ENCODE results near the gene CCDC138.

CCDC138 gene

DNA sequence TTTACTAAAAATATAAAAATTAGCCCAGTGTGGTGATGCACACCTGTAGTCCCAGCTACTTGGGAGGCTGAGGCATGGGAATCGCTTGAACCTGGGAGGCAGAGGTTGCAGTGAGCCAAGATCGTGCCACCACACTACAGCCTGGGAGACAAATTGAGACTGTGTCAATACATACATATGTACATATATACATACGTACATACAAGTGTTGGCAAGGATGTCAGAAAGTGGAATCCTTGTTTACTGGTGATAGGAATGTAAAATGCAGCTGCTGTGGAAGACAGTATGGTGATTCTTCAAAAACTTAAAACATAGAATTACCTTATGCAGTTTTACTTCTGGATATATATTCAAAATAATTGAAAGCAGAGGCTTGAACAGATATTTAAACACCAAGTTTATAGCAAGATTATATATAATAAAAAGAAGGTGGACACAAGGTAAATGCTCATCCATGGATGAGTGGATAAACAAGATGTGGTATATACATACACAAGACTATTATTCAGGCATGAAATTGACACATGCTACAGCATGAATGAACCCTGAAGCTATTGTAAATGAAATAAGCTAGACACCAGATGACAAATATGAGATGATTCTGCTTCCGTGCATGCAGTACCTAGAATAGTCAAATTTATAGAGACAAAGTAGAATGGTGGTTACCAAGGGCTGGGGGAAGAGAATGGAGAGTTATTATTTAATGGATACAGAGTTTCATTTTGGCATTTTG is 43.2 kb downstream of the CCDC138 start:
- DNase-seq: no peak

DNA sequence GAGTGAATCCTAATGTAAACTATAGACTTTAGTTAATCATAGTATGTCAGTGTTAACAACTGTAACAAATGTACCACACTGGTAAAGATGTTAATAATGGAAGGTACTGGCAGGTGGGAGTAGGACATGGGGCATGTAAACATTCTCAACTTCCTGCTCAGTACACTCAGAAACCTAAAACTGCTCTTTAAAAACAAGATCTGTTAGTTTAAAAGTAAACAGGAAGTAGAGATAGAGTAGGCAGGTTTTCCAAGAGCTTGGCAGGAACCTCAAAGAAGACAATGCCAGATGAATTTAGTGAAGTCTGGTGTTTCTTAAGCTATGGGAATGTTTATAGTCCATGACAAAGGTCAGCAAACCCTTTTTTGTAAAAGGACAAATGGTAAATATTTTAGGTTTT is 46.6 kb downstream of the CCDC138 start:
- DNase-seq: peak in 2 of 4 experiments; percentile 1 to 15

DNA sequence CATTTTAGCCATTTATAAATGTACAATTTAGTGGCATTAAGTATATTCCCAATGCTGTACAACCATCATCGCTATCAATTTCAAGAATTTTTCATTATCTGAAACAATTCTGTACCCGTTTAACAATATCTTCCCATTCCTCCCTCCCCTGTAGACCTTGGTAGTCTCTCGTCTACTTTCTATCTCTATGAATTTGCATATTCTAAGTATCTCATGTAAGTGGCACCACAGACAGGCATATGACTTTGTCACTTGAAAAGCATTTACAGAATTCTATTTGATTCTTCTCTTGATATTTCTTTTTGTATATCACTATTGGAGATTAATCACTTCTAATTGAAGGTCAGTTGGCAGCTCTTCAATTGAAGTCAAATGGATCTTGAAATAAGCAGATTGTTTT is 48.0 kb downstream of the CCDC138 start:
- no peak for DNase-seq

DNA sequence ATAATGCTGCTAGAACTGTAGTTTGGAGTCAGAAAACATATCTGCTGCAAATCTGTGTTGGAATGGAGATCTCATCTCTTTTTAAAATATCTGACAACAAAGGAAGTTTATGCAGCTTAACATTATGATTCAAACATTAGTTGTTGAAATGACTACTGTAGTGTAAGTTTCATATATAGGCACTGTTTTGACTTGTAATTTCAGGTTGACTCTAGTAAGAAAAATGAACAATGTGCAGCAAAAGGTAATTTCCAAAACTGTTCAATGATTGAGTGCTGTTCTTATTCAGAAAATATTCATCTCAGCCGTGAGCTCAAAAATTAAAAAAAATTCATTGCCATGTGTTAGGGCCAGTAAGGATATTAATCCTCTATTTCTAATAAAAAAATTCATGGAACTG is 48.5 kb downstream of the CCDC138 start:
- no peak for DNase-seq

DNA sequence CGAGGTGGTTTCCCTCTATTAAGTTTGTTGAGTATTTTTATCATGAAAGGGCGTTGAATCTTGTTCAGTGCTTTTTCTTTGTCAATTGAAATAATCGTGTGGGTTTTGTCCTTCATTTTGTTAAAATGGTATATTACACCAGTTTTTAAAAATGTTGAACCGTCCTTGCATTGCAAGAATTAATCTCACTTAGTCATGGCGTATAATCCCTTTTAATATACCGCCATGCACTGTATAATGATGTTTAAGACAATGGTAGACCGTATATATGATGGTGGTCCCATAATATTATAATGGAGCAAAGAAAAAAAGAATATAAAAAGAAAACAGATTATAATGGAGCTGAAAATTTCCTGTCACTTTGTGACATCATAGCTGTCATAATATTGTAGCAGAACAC is 50.6 kb downstream of the CCDC138 start:
- DNase-seq: no peak

DNA sequence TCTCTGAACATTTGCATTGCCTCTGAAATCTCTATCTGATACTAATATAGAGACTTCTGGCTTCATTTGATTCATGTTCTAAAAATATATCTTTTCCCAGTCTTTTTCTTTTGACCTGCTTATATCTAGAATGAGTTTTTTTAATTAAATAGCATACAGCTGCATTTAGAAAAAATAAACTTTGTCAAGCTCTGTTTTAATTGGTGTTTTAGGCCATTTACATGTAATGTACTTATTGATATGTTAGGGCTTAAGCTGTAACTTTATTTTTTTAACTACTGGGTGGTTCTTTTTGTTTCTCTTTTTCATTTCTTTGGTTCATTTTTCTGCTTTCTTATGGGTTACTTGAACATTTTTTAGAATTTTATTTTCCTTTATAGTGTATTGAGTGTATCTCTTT is 54.9 kb downstream of the CCDC138 start:
- no peak for DNase-seq

DNA sequence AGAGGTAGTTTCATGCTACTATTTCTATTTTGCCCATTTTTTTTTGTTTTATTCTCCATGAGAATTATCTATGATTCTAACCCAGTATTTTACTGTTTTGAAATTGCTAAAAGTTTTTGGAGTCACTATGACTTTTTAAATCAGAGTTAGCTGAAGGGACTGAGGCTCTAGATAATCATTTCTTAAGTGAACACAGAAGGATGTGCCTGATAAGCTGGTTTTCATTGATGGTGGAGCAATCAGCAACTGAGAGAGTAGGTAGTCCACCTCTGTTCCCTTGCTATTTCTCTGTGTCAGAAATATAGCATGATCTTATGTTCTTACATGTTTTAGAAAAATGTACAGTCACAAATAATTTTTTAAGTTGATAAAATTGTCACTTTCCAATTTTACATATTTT is 59.4 kb downstream of the CCDC138 start:
- DNase-seq: no peak

DNA sequence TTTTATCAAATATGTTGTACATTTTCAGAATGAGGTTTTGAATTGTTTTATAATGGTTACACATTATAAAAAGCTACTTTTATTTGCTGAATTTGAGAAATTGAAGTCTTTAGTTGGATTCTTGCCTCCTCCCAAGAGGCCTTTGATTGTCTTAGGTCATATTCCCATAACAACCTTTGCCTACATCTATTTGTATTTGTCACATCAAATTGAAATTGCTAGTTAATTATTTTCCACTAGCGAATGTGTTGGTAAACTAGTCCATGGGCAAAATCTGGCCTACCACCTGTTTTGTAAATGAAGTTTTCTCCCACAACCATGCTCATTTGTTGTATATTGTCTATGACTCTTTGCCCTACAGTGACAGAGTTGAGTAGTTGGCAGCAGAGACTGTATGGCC is 60.4 kb downstream of the CCDC138 start:
- no peak for DNase-seq

DNA sequence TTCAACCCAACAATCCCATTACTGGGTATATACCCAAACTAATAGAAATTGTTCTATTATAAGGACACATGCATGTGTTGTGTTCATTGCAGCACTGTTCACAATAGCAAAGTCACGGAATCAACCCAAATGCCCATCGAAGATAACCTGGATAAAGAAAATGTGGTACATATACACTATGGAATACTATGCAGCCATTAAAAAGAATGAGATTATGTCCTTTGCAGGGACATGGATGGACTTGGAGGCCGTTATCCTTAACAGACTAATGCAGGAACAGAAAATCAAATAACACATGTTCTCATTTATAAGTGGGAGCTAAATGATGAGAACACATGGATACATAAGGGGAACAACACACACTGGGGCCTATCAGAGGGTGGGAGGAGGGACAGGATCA is 65.8 kb downstream of the CCDC138 start:
- no peak for DNase-seq

DNA sequence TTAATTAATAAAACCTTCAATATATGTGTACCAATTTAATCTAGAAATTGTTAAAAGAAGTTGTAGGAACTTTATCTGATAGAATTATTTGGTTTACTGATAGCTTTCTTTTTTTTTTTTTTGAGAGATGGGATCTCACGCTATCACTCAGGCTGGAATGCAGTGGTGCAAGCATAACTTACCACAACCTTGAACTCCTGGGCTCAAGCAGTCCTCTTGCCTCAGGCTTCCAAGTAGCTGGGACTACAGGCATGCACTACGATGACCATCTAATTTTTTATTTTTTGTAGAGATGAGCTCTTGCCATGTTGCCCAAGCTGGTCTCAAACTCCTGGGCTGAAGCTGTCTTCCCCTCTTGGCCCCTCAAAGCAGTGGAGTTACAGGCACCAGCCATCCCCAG is 66.8 kb downstream of the CCDC138 start:
- DNase-seq: no peak

DNA sequence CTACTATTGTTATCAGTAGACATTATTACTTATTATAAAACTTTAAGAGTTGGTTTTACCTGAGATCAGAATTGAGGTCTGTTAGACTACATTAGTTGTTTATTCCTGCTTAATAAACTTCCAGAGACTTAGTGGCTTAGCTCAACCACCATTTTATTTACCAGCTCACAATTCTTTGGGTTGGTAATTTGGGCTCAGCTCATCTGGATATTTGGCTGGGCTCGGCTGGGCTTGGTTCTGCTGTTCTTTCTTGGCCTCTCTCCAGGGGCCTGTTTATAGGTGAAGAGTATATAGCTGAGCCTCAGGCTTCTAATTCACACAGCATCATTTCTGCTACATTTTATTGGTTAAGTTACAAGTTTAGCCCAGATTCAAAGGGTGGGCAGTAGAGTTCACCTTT is 67.9 kb downstream of the CCDC138 start:
- DNase-seq: no peak

DNA sequence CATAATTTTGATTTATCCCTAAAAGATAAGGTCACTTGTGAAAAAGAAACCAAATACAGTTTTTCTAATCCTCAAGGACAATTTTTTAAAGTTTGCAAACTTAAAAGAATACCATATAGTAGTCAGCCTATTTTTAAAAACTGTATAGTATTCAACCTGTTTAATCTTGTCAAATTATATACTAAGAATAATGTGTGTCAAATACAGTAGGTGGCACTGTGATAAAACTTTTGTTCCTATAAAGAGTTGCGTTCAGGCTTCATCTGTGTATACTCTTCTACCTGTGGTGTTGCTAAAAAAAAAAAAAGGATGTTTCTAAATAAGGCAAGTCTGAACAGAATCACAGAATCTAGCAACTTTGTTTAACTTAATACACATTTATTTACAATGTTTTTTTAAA is 68.6 kb downstream of the CCDC138 start:
- peak in 1 of 4 experiments; percentile 6 for DNase-seq

DNA sequence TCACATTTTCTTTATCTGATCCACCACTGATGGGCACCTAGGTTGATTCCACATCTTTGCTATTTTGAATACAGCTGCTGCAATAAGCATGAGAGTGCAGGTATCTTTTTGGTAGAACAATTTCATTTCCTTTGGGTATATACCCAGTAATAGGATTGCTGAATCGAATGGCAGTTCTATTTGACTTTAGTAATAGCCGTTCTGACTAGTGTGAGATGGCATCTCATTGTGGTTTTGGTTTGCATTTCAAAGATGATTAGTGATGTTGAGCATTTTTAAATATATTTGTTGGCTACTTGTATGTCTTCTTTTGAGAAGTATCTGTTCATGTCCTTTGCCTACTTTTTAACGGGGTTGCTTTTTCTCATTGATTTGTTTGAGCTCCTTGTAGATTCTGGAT is 72.3 kb downstream of the CCDC138 start:
- no peak for DNase-seq

DNA sequence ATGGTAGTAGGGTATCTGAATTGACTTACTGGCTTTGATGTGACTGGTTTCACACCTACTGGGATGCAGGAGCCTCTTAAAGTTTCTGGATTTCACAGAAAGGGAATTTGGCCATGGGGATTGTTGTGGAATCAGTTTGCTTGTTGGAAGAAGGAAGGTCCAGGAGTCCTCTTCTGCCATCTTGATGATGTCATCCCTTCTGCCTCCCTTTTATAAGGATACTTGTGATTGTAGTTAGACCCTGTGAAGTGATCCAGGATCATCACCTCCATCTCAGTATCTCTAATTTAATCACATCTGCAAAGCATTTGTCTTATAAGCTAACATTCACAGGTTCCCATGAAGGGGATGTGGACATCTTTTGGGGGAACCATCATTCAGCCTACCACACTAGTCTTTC is 79.5 kb downstream of the CCDC138 start:
- DNase-seq: no peak

DNA sequence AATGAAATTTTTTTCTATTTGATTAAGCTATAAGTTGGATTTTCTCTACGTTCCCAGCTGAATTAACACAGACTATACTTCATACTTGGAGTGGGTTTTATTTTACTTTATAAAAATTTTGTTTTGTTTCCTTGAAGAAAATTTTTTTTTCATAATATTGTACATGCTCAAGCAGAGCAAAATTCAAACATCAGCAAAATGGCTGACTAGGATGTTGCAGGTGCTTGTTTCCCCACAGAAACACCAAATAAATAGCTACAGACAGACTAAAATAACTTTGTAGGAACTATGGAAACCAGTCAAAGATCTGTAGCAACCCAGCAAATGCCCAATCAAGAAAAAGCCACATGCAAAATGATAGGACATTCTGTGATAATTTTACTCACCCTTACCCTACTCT is 82.3 kb downstream of the CCDC138 start:
- DNase-seq: no peak

DNA sequence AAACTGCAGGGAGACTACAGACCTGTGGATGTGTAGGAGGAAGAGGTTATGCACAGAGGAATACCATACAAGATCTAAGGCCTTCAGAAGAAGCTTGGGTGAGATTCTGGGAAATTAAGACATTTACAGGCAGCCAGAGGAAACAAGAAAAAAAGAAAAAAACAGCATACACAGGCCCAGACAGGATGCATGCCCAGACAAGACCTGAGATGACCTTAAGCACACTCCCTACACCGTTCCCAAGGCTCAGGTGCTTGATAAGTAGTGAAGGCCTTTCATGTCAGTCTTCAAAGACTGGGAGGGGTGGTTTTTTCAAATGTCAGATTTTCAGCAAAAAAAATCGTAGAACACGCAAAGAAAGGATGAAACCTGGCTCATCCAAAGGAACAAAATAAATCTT is 83.0 kb downstream of the CCDC138 start:
- DNase-seq: no peak

DNA sequence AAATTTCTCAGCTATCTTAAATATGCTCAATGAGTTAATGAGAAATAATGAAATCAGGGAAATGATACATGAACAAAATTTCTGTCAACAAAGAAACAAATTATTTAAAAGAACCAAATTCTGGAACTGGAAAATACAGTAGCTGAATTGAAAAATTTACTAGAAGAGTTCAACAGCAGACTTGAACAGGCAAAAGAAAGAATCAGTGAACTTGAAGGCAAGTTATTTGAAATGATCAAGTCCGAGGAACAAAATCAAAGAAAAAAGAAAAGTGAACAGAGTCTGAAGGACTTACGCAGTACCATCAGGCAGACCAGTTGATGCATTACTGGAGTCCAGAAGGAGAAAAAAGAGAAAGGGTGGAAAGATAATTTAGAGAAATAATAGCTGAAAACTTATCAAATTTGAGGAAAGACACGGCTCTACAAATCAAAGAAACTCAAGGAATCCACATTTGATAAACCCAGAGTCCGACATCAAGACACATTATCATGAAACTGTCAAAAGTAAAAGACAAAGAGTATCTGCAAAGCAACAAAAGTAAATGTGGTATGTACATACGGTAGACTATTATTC is 83.6 kb downstream of the CCDC138 start:
- no peak for DNase-seq

DNA sequence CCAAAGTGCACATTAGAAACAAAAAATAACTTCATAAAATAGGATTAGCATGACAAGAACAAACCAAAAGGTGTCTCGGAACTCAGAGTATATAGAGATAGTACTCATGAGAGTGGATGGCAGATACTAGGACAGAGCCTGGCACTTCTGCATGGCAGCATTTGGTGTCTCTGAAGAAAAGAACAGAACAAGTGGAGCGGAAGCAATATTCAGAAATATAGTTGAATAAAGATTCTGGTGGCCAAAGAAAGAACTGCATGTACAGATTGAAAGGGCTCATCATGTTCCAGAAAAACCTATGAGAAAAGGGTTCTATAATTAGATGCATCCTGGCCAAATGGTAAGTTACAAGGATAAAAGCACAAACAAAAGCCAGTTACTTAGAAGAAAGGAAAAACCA is 90.9 kb downstream of the CCDC138 start:
- no peak for DNase-seq

DNA sequence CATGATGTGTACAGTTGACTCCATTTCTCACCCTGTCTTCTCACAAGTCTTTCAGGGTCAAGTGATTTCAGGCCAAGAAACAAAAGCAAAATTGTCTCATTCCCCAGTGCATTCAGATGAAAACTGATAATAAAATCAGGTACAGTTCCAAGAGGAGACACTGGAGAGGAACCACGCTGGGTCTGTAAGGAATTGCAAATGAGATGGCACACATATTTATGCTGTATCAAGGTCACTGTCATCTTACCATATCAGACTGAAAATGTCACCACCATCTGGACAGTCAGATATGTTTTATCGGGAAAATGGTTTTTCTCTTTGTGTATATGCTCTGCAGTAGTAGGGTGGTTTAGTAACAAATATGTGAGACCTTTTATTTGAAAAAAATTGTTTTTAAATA is 91.7 kb downstream of the CCDC138 start:
- DNase-seq: no peak

DNA sequence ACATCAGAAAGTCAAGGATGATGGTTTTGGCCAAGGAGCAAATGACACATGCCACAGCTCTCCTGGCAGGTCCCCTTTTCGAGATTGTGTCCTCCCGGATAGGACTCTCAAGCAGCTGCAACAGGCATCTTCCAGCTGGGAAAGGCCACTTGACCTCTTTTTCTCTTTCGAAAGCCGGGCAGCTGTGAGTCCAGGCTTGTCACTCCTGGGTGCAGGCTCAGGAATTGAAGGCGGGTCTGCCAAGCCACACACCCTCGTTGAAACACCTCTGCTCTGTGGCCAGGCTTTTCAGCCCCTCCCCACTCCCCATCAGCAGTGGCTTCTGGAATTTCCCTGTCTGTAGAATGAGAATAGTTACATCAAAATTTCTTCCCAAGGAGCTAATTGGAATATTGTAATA is 98.0 kb downstream of the CCDC138 start:
- DNase-seq: no peak

DNA sequence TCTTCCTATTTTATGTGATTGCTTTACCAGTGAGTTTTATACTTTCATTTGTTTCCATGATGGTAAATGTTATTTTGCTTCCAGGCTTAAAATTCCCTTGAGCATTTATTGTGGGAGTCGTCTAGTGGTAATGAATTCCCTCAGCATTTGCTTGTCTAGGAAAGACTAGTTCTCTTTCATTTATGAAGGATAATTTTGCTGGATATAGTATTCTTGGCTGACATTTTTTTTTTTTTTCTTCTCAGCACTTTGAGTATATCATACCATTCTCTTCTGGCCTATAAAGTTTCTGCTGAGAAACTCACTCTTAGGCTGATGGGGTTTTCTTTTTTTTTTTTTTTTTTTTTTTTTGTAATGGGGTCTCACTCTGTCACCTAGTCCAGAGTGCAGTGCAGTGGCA is 103.3 kb downstream of the CCDC138 start:
- no peak for DNase-seq

DNA sequence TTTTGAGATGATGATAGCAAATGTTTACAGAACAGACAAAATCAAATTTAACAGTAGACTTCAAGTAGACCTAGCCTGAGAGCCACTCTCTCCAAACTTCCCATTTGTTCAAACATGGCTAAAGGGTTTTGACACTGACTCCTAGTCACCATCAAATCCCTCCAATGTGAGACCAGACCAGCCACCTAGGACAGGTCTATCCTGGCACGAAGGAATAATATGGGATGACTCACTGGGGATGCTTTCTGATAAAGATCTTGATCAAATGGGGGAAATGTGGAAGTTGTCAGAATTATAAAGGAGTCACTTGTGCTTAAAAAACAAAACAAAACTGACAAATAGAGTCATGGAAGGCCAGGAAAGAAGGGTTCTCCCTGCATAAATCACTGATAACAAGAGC is 106.7 kb downstream of the CCDC138 start:
- DNase-seq: no peak

DNA sequence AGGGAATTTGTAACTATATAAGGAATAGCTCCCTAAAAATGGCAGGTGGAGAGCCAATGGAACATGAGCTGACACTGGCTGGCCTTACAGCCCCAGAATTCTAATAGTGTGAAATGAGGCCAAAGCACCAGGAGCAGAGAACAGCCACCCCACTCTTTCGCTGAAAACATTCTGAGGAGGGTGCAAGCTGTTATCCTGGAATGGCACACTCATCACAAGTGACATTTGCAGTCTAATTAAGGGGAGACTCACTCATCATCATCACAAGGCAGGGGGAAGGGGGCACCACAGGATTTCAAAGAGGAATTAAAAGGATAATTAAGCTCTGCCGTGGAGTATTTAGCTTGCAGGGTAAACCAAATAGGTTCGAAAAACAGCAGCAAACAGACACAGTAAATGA is 108.2 kb downstream of the CCDC138 start:
- no peak for DNase-seq

DNA sequence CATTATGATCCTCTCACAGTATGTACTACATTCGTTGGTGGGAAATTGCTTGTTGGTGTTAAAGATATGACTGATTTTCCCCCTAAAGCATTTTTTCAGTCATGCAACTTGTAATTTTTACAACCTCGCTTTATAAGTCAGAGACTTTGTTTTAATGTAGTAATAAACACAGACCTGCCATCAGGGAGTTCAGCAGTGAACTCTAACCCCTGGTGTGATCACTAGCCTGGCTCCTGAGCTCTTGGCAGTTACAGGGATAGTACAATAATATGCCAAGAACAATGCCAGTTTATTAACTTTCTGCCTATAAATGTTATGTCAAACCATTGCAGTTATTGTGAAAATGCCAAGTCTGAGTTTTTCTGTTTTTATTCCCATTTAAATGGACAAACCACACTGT is 108.6 kb downstream of the CCDC138 start:
- DNase-seq: no peak

DNA sequence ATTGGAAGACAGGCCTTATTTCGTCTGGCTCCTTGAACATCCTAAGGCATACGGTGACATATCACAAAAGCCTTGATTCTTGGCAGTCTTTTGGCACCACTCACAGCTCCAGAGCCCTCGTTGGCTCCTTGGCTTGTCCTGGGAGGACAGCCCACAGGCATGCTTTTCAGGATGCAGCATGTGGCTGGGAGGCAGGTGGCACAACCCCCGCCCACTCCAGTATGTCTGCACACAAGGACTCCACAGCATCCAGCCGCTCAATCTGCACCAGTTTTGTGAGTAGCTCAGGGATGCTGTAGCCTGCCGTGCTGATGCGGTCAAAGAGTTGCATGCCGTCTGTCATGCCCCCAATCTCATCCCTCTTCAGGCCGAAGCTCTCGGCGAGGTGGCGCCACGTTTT is 110.2 kb downstream of the CCDC138 start:
- no peak for DNase-seq
